ENCODE results near the gene WWP2.

GRCh38 chr16:69847643-69848042, 85.5 kb downstream of the WWP2 start:
- no peak for TF ChIP-seq CTCF (conservative IDR thresholded peaks at IDR 0.05; ENCODE audit: low read length)
- TF ChIP-seq EZH2phosphoT487 (IDR thresholded peaks at IDR 0.05; ENCODE audit: borderline replicate concordance, low read depth, low read length), result no peak

All from OCI-LY7 (cell line).